Measurements from ENCODE around the gene GPR37L1.

The GPR37L1 gene, protein sequence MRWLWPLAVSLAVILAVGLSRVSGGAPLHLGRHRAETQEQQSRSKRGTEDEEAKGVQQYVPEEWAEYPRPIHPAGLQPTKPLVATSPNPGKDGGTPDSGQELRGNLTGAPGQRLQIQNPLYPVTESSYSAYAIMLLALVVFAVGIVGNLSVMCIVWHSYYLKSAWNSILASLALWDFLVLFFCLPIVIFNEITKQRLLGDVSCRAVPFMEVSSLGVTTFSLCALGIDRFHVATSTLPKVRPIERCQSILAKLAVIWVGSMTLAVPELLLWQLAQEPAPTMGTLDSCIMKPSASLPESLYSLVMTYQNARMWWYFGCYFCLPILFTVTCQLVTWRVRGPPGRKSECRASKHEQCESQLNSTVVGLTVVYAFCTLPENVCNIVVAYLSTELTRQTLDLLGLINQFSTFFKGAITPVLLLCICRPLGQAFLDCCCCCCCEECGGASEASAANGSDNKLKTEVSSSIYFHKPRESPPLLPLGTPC
- total RNA-seq: 0 reads per million in 2 donors

DNA sequence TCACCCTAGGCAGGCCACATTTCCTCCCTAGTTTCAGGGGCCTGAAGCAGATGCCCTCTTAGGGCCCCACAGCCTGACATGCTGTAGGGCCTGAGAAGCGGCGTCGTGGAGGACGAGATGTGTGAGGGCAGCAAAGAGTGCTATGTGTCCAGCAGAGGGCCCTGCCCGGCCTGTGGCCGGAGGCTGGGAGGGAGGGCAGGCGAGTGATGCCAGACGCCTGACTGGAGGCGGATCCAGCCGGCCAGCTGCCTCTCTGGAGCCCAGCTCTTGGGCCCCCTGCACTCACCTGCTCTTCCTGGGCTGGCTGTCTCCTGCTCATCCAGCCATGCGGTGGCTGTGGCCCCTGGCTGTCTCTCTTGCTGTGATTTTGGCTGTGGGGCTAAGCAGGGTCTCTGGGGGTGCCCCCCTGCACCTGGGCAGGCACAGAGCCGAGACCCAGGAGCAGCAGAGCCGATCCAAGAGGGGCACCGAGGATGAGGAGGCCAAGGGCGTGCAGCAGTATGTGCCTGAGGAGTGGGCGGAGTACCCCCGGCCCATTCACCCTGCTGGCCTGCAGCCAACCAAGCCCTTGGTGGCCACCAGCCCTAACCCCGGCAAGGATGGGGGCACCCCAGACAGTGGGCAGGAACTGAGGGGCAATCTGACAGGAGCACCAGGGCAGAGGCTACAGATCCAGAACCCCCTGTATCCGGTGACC, at the start of gene GPR37L1:
TSS of gene GPR37L1 (plus strand) at position 279 of the 697 bp plus-strand sequence. CDS start at position 326, 47 bp downstream.
- no peak for DNase-seq

DNA sequence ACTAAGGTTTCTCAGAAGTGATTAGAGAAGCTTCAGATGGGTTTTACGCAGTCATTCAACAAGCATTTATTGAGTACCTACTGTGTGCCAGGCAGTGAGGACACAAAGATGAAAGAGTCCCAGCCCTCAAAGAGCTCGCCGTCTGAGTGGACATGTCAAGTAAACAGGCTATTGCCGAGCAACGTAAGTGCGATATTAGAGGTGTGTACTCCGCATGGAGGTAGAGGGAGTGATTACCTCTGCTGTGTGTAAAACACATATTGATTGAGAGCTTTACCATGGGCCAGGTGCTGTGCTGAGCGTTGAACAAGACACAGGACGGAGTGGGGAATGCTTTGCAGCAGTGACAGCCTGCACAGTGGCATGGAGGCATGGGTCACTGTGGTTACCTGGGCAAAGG, 49.5 kb upstream of the GPR37L1 start:
- no peak for DNase-seq

DNA sequence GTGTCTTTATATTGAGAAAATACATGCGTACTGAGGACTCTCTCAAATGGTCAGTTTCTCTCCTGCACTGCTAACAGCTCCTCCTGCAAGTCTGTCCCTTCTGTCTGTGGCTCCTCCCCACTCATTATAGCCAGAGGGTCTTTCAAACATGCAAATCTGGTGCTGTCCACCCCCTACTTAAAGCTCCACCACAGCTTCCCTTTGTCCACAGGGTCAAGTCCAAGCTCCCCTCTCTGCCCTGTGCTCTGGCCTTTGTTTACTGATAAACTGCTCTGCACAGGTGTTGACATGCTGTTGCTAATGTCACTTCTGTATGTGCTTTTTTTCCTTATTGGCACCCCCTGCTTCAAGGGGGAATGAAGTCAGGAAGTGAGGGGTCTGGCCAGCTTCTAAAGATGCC, 47.7 kb upstream of the GPR37L1 start:
- DNase-seq: no peak

DNA sequence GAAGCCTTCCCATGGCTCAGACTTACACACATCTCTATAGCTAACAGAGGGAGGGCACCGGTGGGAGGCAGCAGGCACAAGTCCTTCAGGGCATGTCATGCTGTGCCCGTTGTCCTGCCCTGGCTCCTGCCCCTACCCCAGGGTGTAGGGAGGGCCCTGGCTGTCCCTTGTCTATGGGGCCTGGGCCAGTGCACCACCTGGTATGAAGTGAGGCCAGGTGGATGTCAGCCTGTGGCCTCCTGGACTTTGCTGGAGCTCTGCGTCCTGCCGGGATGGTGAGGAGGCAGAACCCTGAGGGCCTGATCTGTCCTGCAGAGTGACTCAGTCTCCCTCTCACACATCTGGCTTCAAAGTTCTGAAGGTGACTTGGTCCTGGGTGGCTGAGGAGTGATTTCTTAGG, 47.3 kb upstream of the GPR37L1 start:
- no peak for DNase-seq

DNA sequence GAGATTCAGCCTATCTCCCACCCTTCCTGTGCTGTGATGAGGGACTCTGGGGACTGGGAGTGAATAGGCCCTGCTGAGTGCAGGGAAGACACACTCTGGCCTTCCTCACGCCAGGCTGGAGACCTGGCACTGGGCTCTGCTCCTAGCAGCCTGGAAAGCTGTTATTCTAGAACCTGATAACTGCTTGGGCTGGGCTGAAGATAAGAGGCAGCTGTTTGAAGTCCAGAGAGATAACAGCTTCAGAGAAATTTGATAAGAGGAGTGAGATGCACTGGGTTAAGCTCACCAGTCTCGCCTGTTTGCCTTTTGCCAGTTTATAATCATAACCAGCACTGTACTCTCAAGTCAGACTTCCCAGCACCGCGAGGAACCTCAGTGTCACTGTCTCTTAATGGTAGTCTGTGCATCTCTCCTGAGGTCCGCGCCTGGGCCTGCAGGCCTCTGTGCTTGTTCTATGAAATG, 46.6 kb upstream of the GPR37L1 start:
- no peak for DNase-seq

DNA sequence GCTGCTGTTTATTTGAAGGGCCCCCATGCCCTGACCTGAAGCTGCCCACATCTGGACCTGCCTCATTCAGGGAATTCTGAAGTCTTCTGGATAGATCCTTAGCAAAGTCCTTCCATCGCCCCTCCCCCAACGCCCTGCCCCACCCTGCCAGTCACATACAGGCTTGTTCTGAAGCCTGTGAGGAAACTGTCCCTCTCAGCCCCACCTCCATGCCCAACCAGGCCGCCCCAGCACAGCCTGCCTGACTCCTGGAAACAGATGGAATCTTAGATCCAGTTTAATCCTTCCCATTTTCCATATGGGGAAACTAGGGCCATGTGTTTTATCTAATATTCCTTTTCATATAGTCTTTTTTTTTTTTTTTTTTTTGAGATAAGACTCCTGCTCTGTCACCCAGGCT, 44.5 kb upstream of the GPR37L1 start:
- DNase-seq: no peak

DNA sequence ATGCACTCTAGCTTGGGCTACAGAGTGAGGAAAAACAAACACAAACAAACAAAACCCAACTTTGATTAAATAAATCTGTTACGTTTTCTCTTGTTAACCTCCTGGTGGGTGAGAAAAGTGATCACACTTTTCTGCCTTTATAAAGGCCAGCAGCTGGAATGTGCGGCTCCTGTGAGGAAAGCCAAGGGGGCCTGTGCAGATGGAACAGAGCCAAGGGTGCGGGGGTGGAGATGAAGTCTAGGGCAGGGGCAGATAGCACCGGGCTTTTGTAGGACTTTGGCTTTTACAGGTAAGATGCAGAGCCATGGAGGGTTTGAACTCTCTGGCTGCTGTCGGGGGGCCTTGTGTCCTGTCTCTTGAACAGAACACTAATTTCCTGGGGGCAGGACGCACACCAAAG, 40.7 kb upstream of the GPR37L1 start:
- no peak for DNase-seq

DNA sequence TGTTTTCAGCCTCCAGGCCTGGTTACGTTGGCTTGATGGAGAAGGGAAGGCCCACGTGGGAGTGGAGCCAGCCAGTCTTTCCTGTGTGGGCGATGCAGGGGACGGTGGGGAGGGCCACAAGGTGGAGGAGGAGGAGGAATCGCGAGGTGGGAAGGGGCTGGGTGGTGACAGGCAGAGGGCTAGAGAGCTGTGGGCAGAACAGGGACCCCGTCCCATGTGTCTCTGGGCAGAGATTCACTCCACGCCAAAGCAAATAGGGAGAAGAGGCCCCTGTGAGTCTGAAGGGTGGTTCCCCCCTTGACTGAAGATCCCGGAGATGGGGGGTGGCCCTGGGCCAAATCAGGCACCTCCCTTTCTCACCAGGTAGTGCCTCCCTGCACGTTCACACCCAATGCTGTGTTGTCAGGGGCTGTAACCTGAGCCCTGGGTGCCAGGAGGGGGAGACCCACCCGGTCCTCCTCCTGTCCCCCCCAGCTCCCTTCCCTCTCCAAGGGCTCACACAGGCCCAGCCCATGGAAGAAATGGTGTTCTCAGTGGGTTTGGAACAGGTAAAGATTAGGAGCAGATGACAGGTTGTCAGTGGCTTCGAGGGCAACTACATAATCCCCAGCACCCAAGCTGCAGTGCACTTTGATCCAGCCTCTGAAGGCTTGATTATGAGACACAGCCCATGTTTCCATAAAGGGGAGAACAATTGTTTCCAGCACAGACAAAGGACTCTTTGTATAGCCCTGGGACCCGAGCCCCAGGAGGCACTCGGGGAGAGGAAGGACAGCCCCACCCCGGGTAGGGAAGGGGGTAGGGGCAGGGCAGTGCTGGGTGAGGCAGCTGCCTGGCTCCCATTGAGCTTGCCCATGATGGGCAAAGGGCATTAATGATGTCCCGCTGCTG, 37.7 kb upstream of the GPR37L1 start:
- DNase-seq: no peak

DNA sequence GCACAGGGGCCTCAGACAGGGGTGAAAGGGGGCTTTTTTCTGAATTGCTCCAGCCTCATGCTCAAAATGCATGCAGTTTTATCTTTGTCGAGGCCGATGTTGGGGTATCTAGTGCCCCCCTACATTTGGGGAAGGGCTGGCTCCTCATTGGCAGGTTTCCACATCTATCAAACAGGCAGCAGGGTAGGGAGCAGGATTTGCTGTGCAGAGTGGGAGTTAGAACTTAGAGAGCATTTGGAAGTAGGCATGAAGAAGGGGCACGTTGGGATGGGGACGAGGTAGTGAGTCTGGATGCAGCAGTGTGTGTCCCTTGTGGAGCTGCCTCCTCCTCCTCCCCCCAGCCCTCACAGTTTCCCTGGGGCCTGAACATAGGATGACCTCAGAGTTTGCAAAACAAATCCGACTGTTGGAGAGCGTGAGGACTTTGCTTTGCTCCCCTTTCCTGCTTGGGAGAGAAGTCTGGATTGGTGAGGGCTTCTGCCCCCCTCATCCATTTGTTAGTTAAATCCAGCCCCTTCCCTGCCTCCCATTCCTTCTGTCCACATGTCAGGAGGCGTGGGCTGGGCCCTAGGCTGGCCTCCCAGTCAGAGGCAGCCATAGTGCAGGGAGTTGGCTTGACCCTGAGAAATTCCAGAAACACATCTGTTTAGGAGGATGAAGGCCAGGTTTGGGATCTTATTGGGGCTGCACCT, 36.9 kb upstream of the GPR37L1 start:
- DNase-seq: no peak

DNA sequence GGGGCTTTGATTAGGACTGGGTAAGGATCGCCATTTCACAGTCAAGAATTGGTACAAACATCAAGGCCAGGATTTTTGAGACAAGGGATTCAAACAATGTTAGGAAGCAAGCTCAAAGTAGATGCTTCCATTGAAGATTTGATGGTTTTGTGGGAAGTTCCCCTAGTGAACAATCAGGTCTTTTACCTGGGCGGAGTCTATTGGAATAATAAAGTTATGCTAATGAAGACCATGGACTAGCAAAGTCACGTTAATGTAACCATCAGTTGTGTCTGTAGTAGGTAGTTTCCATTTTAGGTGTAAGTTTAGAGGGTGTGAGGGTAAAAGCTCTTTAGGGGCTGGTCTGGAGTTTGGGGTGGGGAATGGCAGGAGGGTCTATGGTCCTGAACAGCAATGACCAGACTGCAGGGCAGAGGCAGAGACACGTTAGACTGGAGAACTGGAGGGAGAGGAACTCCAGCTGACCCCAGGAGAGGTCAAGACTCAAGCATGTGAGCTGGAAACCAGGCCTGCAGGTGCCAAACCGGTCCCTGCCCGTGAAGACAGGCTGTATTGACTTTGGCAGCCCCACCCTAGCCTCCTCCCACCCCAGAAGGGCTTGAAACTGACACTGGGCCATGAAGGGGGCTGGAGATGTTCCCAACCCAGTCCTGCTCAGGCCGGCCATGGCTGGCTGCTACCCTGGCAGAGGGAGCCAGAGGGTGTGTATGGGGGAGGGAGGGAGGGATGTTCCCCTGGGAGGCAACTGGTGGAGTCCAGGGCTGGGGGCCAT, 36.0 kb upstream of the GPR37L1 start:
- DNase-seq: no peak

DNA sequence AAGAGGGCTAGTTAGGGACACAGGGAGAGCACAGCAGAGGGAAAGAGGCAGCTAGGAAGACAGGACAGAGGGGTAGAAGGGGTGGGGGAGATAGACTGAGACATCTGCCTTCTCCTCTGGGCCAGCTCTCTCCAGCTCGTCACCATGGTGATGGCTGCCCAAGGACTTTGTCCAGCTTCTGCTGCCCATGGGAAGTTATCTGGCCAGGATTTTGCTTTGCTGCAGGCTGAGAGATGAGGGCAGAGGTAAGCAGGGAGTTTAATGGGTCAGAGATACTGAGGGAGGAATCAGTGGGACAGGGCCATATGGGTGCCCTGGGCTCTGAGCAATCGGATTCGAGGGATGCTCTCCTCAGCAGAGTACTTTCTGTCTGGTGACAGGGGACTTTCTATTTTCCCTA, 34.5 kb upstream of the GPR37L1 start:
- no peak for DNase-seq

DNA sequence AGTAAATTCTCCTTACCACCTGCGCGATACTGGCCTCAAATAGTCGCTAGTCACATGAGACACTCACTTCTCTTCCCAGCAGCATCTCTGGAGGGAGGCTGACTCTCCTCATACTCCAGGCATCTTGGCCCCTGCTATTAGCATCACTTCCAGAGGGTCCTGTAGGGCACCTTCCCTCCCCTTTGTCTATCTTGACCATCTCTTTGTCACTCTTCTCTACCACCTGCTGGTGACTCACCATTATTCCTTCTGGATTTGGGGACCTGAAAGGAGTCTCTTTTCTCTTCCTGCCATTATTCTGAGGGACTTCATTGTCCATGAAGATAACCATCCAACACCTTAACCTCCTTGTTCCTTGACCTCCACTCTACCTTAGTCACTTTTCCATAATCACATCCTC, 31.7 kb upstream of the GPR37L1 start:
- DNase-seq: no peak

DNA sequence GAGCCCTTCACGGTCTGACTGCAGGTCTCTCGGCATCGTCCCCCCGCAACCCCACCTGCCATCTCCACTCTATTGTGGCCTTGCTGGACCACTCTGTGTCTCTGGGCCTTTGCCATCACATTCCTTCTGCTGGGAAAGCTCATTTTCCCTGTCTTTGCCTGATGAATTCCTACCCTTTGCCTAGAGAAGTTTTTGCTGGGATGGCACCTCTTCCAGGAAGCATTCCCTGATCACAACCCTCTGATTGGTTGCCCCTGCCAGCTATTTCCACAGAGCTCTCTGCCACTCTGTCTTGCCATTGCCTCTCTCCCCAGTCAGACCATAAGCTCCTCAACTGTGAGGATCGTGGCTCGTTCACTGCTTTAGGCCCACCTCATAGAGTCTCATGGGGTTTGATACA, 28.9 kb upstream of the GPR37L1 start:
- DNase-seq: no peak

DNA sequence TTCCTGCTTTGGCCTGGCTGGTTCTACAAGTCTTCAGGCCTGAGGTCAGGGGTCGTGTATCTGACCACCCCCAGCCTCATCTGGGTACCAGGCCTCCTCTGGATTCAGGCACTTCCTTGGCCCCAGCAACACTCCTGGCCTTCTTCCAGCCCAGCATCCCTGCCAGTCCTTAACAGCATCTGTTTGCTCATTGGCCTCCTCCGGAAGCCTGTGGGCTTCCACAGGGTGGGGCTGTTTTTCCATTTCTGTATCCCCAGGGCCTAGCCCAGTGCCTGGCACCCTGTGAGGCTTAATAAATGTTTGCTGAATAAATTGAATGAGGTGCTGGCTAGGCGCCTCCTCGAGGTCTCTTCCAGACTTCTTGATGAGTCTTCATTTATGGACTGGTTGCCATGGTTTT, 21.5 kb upstream of the GPR37L1 start:
- no peak for DNase-seq

DNA sequence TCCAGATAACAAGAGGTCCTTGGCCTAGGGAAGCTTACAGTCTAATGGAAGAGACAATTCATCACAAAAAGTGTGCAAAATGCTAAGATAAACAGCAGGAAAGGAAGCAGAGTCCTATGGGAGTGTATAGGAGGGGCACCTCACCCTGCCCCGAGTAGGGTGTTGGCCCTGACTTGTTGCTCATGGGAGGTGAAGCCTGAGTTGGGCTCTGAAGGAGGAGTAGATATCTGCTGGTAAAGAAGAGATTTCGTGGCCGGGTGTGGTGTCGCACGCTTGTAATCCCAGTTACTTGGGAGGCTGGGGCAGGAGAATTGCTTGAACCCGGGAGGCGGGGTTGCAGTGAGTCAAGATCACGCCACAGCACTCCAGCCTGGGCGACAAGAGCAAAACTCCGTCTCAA, 18.6 kb upstream of the GPR37L1 start:
- DNase-seq: no peak

DNA sequence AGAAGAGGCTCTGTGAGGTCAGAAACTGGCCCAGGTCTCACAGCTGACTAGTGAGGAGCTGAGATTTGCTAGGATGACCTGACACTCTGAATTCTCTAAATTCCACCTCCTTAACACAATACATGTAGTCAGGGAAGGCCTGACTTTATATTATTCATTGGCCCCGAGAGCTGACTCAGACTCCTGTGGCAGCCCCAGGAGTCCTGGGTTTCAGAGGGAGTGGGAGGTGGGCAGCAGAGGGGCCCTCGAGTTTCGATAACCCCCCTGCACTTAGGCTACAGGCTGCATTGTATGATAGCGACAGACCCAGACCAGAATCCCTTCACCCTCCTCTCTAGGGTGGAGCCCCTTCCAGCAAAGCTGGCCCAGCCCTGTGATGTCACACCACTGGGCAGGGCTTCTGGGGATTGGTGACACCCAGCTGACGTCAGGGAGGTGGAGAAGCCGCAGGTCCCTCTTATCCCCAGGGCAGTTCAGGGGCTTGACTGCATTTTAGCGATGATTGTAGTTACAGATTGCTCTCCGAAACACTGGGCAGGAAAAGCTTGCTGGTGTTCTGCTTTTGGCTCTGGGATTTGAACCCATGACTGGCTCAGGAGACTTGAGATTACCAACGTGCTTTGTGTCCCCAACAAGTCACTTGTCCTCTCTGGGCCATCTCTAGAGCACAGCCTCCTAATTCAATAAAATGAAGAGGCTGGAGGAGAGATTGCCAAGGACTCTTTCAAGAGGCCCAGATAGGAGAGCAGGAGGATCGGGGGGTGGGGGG, 17.0 kb upstream of the GPR37L1 start:
- no peak for DNase-seq

DNA sequence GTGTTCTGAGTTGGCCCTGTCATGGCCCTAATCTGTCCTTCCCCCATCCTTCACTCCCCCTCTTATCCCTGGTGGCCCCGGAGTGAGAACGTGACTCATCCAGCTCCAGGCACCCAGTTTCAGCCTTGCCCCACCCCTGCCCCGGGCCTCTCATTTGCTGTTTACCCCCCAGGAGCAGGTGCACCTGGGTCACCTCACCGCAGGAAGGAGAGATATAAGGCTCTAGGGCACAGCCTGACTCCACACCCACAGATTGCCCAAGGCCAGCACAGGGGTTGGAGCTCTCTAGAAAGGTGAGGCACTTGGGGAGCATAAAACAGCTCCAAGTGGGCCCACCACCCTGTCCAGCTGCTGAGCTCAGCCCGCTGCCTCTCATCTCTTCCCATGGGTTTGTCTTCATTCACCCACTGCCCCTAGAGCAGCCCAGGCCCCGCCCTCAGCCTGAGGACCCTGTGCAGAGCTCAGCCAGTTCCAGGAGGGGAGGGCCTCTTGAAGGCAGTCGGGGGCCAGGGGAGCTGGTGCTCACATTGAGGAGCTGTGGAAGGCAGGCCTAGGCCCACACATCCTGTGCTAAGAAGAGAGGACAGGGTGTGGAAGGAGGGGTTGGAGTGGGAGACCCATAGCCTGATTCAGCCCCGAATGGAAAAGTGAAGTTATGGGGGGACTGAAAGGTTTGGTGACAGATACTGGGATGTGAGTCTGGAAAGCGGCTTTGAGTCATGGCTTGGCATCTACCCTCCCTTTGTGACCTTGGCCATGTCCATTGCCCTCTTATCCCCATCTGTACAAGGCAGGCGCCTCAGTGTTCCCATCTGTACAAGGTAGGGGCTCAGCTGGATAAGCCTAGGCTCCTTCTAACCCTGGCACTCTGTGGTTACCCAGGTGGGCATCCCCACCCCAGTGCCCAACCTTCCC, 16.1 kb upstream of the GPR37L1 start:
- DNase-seq: no peak

DNA sequence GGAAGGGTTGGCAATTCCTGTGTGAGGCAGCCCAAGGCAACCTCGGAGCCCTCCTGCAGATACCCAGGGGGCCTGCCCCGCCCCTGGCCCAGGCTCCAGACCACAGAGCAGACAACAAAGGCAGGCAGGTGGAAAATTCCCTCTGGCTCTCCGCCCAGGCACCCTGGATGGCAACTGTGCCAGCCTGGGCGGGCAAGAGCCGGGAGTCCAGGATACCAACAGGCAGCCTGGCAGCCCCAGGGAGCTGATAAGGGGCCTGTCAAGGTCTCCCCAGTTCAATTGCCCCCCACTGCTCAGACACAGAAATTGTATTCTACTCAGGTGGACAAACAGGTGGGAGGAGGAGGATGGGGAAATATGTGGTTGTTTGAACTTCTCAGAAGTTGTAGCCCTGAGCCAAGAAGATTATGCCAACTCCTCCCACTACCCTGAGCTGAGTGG, 15.4 kb upstream of the GPR37L1 start:
- DNase-seq: no peak

Data from T-helper 9 cell (primary cell).